Hepatic stellate cell (primary cell): ENCODE data around the gene PARL.
"Not testable (repeated sequence)": the region's sequence is repeated elsewhere in the genome, so short reads cannot be mapped to it uniquely, and the experiment has no call there.

ENCODE experiments used
- DNase-seq: peaks from one replicate; pipeline ENCODE4 v3.0.0; 2011; ENCODE audit warnings: low spot score

PARL gene

DNA sequence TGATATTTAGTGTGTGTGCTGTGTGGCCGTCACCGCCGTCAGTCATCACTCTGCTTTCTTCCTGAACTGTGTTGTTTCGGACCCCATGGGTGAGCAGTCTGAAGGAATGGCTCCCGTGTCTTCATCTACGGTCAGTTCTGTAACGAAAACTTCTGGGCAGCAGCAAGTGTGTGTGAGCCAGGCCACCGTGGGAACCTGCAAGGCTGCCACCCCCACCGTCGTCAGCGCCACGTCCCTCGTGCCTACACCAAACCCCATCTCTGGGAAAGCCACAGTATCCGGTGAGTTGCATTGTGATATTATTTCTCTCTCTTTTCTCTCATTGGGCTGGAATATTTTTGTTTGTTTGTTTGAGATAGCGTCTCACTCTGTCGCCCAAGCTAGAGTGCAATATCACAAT lies 94.0 kb downstream of the PARL start:
- no peak for DNase-seq

DNA sequence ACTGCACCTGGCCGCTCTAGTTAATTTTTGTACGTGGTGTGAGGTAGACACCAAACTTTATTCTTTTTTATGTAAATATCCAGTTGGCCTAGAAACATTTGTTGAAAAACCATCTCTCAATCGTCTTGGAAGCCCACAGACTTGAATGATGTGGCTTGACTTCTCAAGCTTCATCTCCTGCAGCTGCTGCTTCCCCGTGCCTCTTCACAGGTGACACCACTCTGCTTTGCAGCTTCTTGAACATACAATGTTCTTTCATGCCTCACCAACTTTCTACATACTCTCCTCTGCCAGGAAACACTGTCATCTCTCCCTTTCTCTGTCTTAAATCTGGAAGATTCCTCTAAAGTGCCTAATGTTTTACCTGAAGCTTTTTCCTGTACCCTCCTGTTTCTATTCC lies 94.9 kb downstream of the PARL start:
- DNase-seq = no peak

DNA sequence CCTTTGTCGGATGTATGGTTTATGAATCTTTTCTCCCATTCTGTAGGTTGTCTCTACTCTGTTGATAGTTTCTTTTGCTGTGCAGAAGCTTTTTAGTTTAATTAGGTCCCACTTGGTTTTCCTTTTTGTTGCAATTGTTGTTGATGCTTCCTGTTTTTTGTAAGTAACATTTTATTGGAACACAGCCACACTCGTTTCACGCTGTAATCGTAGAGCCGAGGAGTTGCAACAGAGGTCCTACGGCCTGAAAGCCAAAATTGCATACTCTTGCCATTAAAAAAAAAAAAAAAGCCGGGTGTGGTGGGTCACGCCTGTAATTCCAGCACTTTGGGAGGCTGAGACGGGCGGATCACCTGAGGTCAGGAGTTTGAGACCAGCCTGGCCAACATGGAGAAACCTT lies 100.2 kb downstream of the PARL start:
- DNase-seq = not testable (repeated sequence)

DNA sequence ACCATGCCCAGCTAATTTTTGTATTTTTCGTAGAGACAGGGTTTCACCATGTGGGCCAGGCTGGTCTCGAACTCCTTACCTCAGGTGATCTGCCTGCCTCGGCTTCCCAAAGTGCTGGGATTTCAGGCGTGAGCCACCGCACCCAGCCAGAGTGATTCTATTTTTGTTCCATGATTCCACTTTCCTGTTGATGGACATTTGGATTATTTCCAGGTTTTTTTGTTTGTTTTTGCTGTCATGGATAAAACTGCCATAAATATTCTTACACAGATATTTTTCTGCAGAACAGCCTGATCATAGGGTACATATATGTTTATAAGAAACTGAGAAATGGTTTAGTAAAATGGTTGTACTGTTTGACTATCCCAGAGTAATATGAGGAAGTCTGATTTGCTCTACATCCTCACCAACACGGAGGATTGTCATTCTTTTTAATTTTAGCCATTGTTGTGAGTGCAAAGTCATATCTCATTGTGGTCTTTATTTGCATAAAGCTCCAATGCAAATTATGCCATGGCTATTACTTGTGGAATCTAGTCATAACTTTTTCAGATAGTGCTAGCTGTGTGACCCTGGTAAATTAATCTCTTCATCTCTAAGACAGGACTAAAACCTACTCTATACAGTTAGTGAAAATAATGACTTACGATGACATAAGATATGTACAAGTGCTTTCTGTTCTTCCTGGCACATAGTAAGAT lies 102.0 kb downstream of the PARL start:
- DNase-seq = no peak

DNA sequence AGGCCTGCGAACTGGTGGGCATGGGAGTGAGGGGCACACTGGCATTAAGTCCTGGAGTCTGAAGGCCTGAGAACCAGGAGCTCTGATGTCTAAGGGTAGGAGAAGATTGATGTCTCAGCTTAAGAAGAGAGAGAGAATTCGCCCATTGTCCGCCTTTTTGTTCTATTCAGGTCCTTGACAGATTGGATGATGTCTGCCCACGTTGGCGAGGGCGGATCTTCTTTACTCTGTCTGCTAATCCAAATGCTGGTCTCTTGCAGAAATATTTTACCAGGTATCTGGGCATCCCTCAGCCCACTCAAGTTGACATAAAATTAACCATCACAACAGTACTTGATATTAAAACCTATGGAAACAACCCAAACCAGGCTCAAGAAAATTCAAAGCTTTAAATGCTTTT lies 103.4 kb downstream of the PARL start:
- no peak for DNase-seq

DNA sequence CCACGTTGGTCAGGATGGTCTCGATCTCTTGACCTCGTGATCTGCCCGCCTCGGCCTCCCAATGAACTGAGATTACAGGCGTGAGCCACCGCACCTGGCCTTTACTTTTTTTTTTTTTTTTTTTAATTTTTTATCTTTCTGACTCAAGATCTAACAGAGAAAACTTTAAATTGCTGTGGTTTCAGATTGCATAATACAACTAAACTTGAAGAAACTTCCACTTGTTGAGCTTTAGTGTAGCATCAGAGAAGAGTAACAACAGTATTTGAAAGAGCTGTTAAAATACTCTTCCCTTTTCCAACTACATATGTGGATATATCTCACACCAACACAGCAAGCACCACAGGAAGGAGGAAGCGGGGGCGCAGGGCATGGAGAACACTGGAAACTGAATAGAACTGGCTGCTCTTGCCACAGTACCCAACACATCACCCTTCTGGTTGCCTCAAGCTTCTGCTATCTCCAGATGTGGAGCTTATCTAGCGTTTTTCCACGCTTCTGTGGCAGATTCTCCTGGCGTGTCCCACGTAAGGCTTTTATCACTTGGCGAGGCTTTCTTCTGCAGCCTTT lies 104.7 kb downstream of the PARL start:
- DNase-seq = no peak
